ENCODE data around the gene CCRL2.
"Not testable (repeated sequence)": the region's sequence is repeated elsewhere in the genome, so short reads cannot be mapped to it uniquely, and the experiment has no call there.

CCRL2 gene

GRCh38 chr3:46429671-46430070, 22.6 kb downstream of the CCRL2 start:
- DNase-seq = no peak

GRCh38 chr3:46430879-46431278, 23.8 kb downstream of the CCRL2 start:
- not testable (repeated sequence) for DNase-seq

- not testable (repeated sequence) for DNase-seq
Measured at GRCh38 chr3:46431905-46432304, 24.8 kb downstream of the CCRL2 start.

GRCh38 chr3:46433118-46433517, 26.1 kb downstream of the CCRL2 start:
- DNase-seq = not testable (repeated sequence)

- no peak for DNase-seq
Measured at GRCh38 chr3:46433841-46434240, 26.8 kb downstream of the CCRL2 start.

- no peak for DNase-seq
Measured at GRCh38 chr3:46435081-46435726, 28.1 kb downstream of the CCRL2 start.

- no peak for DNase-seq
Measured at GRCh38 chr3:46438831-46439230, 31.8 kb downstream of the CCRL2 start.

- DNase-seq = no peak
Measured at GRCh38 chr3:46440531-46441294, 33.7 kb downstream of the CCRL2 start.

- no peak for DNase-seq
Measured at GRCh38 chr3:46442576-46443530, 35.8 kb downstream of the CCRL2 start.

GRCh38 chr3:46447228-46447985, 40.3 kb downstream of the CCRL2 start:
- no peak for DNase-seq

- DNase-seq = no peak
Measured at GRCh38 chr3:46448721-46449120, 41.7 kb downstream of the CCRL2 start.

GRCh38 chr3:46449755-46450552, 42.9 kb downstream of the CCRL2 start:
- DNase-seq = no peak

GRCh38 chr3:46453526-46454208, 46.6 kb downstream of the CCRL2 start:
- no peak for DNase-seq

- no peak for DNase-seq
Measured at GRCh38 chr3:46454209-46454595, 47.1 kb downstream of the CCRL2 start.

- DNase-seq = no peak
Measured at GRCh38 chr3:46454606-46455005, 47.5 kb downstream of the CCRL2 start.

GRCh38 chr3:46455231-46456115, 48.4 kb downstream of the CCRL2 start:
- no peak for DNase-seq

GRCh38 chr3:46456118-46456517, 49.1 kb downstream of the CCRL2 start:
- no peak for DNase-seq

Data from NCI-H345 (cell line).